ENCODE measurements around the gene INPP5J.

DNA sequence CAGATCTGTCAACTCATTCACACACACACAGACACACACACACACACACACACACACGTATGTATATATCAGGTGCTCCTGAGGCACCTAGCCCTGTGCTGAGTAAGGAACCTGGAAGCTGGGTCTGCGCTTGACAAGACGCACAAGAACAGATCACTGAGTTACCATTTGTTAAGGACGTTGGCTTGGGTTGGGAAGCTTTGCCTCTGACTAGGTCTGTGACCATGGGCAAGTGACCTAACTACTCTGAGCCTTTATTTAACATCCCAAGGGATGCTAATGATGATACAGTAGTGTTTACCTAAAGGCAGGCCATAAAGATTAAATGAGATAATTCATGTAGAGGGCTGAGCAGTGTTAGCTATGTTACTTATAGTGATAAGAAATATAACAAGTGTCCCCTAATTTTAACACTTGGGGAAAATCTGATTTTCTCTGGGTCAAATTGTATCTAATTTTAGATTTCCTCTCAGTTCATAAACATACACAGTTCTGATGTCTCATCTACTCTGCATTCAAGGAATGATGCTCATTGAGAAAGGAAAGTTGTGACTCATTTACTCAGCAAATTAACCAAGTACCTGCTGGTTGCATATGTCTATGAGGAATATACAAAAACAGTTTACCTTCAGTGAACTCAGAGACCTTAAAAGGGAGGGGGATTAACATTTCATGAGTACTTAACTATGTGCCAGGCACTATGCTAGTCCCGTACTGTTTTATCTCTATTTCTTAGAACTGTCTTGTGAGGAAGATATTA, 50.8 kb downstream of the INPP5J start:
- no peak for TF ChIP-seq POLR2AphosphoS5 (IDR thresholded peaks at IDR 0.05; ENCODE audit: low read depth, low read length)
- TF ChIP-seq, protein P1, sequence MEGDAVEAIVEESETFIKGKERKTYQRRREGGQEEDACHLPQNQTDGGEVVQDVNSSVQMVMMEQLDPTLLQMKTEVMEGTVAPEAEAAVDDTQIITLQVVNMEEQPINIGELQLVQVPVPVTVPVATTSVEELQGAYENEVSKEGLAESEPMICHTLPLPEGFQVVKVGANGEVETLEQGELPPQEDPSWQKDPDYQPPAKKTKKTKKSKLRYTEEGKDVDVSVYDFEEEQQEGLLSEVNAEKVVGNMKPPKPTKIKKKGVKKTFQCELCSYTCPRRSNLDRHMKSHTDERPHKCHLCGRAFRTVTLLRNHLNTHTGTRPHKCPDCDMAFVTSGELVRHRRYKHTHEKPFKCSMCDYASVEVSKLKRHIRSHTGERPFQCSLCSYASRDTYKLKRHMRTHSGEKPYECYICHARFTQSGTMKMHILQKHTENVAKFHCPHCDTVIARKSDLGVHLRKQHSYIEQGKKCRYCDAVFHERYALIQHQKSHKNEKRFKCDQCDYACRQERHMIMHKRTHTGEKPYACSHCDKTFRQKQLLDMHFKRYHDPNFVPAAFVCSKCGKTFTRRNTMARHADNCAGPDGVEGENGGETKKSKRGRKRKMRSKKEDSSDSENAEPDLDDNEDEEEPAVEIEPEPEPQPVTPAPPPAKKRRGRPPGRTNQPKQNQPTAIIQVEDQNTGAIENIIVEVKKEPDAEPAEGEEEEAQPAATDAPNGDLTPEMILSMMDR (IDR thresholded peaks at IDR 0.05), result no peak

Measured in Panc1 (cell line).